Measurements from ENCODE around the gene SCO1. TPM values are rescaled to one million over a fixed set of nuclear protein-coding genes. Genes with fewer than 3 reads are reported as not detected.
A peak's percentile ranks its signal among the peaks of the same experiment; 100 is the strongest.

SCO1 gene
- total RNA-seq (10 to 100 TPM in 4 of 5 donors, 1 to 10 TPM in 1; 9.4 to 61.1 (median 23.5) TPM), polyA plus RNA-seq (10 to 100 TPM in 2 of 3 donors, 1 to 10 TPM in 1; 8.0 to 12.9 (median 10.7) TPM)
- long read RNA-seq, donor 1, full-length matches to known transcripts = 3 of 3 reads
- long read RNA-seq, donor 1, partial matches to known transcripts = 0 of 3 reads
- long read RNA-seq, donor 1, other reads (novel, unspliced or antisense) = 0 of 3 reads
- long read RNA-seq, donor 2, full-length matches to known transcripts = 5 of 5 reads
- long read RNA-seq, donor 2, partial matches to known transcripts = 0 of 5 reads
- long read RNA-seq, donor 2, other reads (novel, unspliced or antisense) = 0 of 5 reads
- long read RNA-seq, donor 3, full-length matches to known transcripts = 5 of 5 reads
- long read RNA-seq, donor 3, partial matches to known transcripts = 0 of 5 reads
- long read RNA-seq, donor 3, other reads (novel, unspliced or antisense) = 0 of 5 reads
- long read RNA-seq, donor 4 = 0 reads
- long read RNA-seq, donor 5, full-length matches to known transcripts = 2 of 2 reads
- long read RNA-seq, donor 5, partial matches to known transcripts = 0 of 2 reads
- long read RNA-seq, donor 5, other reads (novel, unspliced or antisense) = 0 of 2 reads
- long read RNA-seq, donor 6, full-length matches to known transcripts = 21 of 21 reads
- long read RNA-seq, donor 6, partial matches to known transcripts = 0 of 21 reads
- long read RNA-seq, donor 6, other reads (novel, unspliced or antisense) = 0 of 21 reads
- long read RNA-seq, donor 7, full-length matches to known transcripts = 3 of 3 reads
- long read RNA-seq, donor 7, partial matches to known transcripts = 0 of 3 reads
- long read RNA-seq, donor 7, other reads (novel, unspliced or antisense) = 0 of 3 reads
- long read RNA-seq, donor 8, full-length matches to known transcripts = 5 of 5 reads
- long read RNA-seq, donor 8, partial matches to known transcripts = 0 of 5 reads
- long read RNA-seq, donor 8, other reads (novel, unspliced or antisense) = 0 of 5 reads
- long read RNA-seq, donor 9, full-length matches to known transcripts = 3 of 3 reads
- long read RNA-seq, donor 9, partial matches to known transcripts = 0 of 3 reads
- long read RNA-seq, donor 9, other reads (novel, unspliced or antisense) = 0 of 3 reads
- long read RNA-seq, donor 10, full-length matches to known transcripts = 1 of 1 reads
- long read RNA-seq, donor 10, partial matches to known transcripts = 0 of 1 reads
- long read RNA-seq, donor 10, other reads (novel, unspliced or antisense) = 0 of 1 reads

DNA sequence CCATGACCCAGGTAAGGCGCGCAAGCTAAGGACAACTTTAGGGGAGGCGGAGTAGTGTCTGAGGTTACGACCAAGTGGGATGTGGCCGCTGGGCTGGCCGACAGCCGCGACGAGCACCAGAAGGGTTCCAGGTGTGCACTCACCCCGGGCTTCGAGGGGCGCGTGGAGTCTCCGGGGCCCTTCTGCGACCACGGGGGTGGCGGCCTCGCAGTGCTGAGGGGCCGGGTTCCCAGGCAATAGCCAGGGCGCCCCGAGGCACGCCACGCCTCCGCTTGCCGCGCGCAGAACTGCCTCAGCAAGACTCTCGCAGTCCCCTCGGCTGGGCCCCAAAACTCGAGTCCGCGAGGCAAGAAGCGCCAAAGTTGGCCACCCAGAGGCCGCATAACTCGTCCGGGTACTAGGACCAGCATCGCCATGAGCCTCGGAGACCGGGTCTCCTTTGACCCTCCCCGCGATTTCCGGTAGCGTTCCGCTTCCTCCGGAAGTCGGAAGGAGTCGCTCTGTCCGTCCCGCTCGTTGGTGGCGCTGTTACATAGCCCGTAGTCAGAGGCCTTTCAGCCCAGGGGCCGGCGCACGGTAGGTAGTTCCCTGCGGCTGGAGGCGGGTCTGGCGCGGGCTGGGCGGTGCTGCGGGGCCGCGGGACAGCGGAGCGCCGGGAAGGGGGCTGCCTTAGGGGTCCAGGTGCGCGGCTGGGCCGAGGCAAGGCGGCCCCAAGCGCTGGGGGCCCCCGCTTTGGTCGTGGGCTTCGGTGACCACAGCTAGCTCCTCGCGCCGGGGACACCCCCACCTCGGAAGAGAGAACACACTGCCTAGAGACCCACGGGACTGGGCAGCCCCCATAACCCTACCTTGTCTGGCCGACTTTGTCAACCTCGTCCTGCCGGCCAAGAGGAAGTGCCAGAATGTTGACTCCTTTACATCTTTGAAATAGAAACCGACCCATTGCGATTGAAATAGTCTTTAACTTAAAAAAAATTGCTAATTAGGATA, at the start of gene SCO1, which contains the start of gene ADPRM:
Gene SCO1 (minus strand): TSS at position 442 of the 990 bp plus-strand sequence. CDS start 26 bp downstream, at position 416.
Gene ADPRM (plus strand): TSS at position 503 of the 990 bp plus-strand sequence. CDS start 7,333 bp downstream, outside the sequence.
- DNase-seq = peak; percentile 95 to 98
- Histone ChIP-seq H3K36me3 (peaks cover 3 to 32% (median 30%) of the 10 kb centered on the region in 4 donors), H3K9me3 (no peaks in the 10 kb centered on the region), H3K4me3 (peak within 1 kb of the TSS; percentile 94 to 100 (median 96)), H3K27me3 (no peaks in the 10 kb centered on the region), H3K27ac (peak within 1 kb of the TSS; percentile 94 to 98 (median 96)), H3K4me1 (peaks cover 9 to 53% (median 35%) of the 10 kb centered on the region in 4 donors)
- TF ChIP-seq POLR2A (IDR thresholded peaks at IDR 0.05) (peak in 2 of 4 donors; percentile 60 to 89), EP300 (IDR thresholded peaks at IDR 0.05) (no peak), POLR2AphosphoS5 (IDR thresholded peaks at IDR 0.05) (peak; percentile 98)
- TF ChIP-seq, protein P1, sequence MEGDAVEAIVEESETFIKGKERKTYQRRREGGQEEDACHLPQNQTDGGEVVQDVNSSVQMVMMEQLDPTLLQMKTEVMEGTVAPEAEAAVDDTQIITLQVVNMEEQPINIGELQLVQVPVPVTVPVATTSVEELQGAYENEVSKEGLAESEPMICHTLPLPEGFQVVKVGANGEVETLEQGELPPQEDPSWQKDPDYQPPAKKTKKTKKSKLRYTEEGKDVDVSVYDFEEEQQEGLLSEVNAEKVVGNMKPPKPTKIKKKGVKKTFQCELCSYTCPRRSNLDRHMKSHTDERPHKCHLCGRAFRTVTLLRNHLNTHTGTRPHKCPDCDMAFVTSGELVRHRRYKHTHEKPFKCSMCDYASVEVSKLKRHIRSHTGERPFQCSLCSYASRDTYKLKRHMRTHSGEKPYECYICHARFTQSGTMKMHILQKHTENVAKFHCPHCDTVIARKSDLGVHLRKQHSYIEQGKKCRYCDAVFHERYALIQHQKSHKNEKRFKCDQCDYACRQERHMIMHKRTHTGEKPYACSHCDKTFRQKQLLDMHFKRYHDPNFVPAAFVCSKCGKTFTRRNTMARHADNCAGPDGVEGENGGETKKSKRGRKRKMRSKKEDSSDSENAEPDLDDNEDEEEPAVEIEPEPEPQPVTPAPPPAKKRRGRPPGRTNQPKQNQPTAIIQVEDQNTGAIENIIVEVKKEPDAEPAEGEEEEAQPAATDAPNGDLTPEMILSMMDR (IDR thresholded peaks at IDR 0.05) = peak in 5 of 7 experiments; percentile 10 to 60 (median 24)
- intact Hi-C loops (cut with DNase I; ENCODE audit: low total_unique reads) = no loop called here
- 0% methylated on average over 45 to 84 of the region's 84 CpGs for WGBS, 5 donors

DNA sequence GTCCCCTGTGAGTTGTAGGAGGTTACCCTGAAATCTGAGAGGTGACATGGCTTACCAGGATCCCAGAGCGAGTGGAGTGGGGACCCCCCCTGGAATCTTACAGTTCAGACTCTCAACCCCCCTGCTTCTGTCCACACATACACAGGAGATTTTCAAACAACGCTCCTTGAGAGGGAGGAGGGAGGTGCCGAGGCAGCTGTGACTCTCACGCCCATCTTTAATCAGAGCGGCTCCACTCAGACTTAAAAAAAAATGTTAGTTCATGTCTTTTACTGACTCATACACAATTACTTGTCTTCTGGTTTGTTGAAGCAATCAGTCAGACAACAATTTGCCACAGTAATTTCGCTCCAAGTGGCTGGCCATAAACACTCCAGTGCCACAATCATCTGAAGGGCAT, 47.9 kb upstream of the SCO1 start:
- 23 to 44% (median 32%) methylated on average over 6 of the region's 6 CpGs for WGBS, 5 donors
- Histone ChIP-seq H3K27me3 (no peaks in the 10 kb centered on the region), H3K27ac (peak overlapping the region; percentile 69 to 91 (median 81)), H3K9me3 (no peaks in the 10 kb centered on the region), H3K4me1 (peaks cover 5 to 55% (median 41%) of the 10 kb centered on the region in 4 donors), H3K4me3 (no peak overlapping the region), H3K36me3 (no peaks in the 10 kb centered on the region)
- no peak for TF ChIP-seq POLR2AphosphoS5 (IDR thresholded peaks at IDR 0.05)
- TF ChIP-seq, protein P1 (IDR thresholded peaks at IDR 0.05) = no peak
- no peak for TF ChIP-seq EP300 (IDR thresholded peaks at IDR 0.05)
- no peak for TF ChIP-seq POLR2A (IDR thresholded peaks at IDR 0.05)
- intact Hi-C loops (cut with DNase I; ENCODE audit: low total_unique reads) = no loop called here
- DNase-seq = peak in 1 of 2 donors; percentile 58

DNA sequence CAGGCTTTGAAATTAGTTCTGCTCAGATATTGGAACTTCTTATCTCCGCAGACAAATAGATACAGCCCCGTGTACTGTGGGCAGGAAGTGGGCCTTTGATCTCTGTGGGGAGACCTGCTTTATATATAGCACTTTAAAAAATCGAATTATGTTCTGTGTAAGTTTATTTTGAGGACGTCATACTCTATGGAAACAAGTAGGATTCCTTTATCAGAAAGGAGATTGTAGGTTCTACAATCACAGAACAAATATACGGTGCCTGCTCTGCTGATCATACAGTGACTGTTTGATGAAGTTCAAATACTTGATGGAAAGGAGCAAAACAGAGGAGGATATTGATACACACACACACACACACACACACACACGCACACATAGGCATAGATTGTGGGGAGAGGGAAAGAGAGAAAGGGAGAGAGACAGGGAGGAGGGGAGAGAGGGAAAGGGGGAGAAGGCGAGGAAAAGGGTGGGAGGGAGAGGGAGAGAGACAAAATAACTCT, 47.2 kb upstream of the SCO1 start:
- Histone ChIP-seq H3K27me3 (no peaks in the 10 kb centered on the region), H3K36me3 (no peaks in the 10 kb centered on the region), H3K27ac (peak overlapping the region; percentile 69 to 91 (median 81)), H3K4me3 (no peak overlapping the region), H3K4me1 (peaks cover 5 to 56% (median 39%) of the 10 kb centered on the region in 4 donors), H3K9me3 (no peaks in the 10 kb centered on the region)
- DNase-seq = peak; percentile 71 to 73
- intact Hi-C loops (cut with DNase I; ENCODE audit: low total_unique reads) = no loop called here
- WGBS, 5 donors = 12 to 27% (median 21%) methylated on average over 7 of the region's 7 CpGs
- TF ChIP-seq POLR2A (IDR thresholded peaks at IDR 0.05) = no peak
- peak in 2 of 3 donors; percentile 54 to 78 for TF ChIP-seq POLR2AphosphoS5 (IDR thresholded peaks at IDR 0.05)

All from stomach (tissue), 19 donors.